ENCODE measurements around the gene INO80. TPM values are rescaled to one million over a fixed set of nuclear protein-coding genes. Genes with fewer than 3 reads are reported as not detected.

INO80 gene
- total and polyA plus RNA-seq, 2 donors (not counting 3 experiments of a cell fraction or from before 2014, with no cell fraction given), result 5.7 to 29.1 TPM

DNA sequence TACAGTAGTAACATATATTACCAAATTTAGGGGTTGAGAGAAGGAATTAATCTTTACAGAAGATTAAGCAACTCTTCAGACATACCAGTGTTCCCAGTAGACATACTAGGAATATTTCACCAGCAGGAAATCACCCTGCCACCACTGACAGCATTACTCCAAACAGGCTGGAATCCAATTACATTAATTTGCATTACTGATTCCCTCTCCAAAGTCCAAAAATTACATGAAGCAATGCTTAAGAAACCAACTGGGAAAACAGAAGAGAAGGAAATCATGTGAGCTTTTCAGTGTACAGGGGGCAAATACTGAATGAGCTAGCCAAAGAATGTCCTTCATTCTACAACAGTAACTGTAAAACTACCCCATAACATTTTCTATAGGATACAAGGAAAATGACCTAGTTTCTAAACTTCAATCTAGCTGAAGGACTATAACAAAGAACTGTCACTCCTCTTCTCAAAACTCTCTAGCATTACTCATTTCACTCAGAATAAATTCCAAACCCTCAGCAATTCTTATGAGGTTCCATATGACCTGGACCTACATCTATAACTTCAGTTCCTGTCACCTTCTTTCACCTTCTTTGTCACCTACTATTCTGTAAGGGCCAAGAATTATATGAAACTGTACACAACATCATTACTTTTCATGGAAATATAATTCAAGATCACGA, 72.7 kb downstream of the INO80 start:
- FAIRE-seq (no peak), DNase-seq (ENCODE audit: low read depth, low spot score) (peak; percentile 11)
- peaks cover 2% of the 10 kb centered on the region for H3K79me2 ChIP-seq (ENCODE audit: control insufficient read depth, insufficient read depth, low read length)
- TF ChIP-seq FOS (IDR thresholded peaks at IDR 0.05; ENCODE audit: borderline replicate concordance, insufficient read depth, low read length), result no peak
- no peak for TF ChIP-seq POLR2AphosphoS5 (IDR thresholded peaks at IDR 0.05; ENCODE audit: insufficient read depth, low read depth, low read length)
- no peak for TF ChIP-seq JUN (IDR thresholded peaks at IDR 0.05; ENCODE audit: borderline replicate concordance, insufficient read depth, insufficient read length, low read depth)
- no peaks in the 10 kb centered on the region for H4K20me1 ChIP-seq (replicated peaks; ENCODE audit: control insufficient read depth, extremely low read depth, insufficient read depth, low read length)
- no peak overlapping the region for H2AFZ ChIP-seq (ENCODE audit: low read depth, low read length)
- no peaks in the 10 kb centered on the region for H3K4me1 ChIP-seq (ENCODE audit: control insufficient read depth, extremely low read depth, insufficient read depth, low read length)
- intact Hi-C loops (cut with micrococcal nuclease) (no loop called here), dilution Hi-C loops (cut with MboI; ENCODE audit: extremely low pct_ligation_motif_present, low sequenced_read_pairs) (no loop called here)
- CTCF ChIA-PET, result interaction anchor here (1.1 to 1.4 kb wide), 3 partner anchors 9 to 140 kb away, joined by 3 to 4 read pairs (median 4); no protein-coding TSS in a partner anchor
- no peak overlapping the region for H3K27ac ChIP-seq (ENCODE audit: insufficient read depth, low read depth, low read length)
- H3K27me3 ChIP-seq (ENCODE audit: control insufficient read depth in 2 of 2, insufficient read depth in 2 of 2, low read length in 2 of 2), result no peaks in the 10 kb centered on the region
- no peaks in the 10 kb centered on the region for H3K9me3 ChIP-seq (replicated peaks; ENCODE audit: control insufficient read depth, insufficient read depth, low read length)
- H3K4me3 ChIP-seq (replicated peaks in 1 of 3; ENCODE audit: insufficient read depth in 1 of 3, low read depth in 1 of 3, low read length in 3 of 3), result no peak overlapping the region
- POLR2A ChIA-PET, result no interaction called here
- BruUV-seq (replicated peaks), result no TSS peak
- H3K9ac ChIP-seq (replicated peaks; ENCODE audit: extremely low read depth, insufficient read depth, low read length), result no peak overlapping the region
- H3K9me1 ChIP-seq (replicated peaks; ENCODE audit: control insufficient read depth, extremely low read depth, insufficient read depth, low read length), result no peaks in the 10 kb centered on the region
- H3K36me3 ChIP-seq (ENCODE audit: control insufficient read depth in 2 of 2, extremely low read depth in 1 of 2, insufficient read depth in 2 of 2, low read length in 2 of 2), result peaks cover 11 to 20% of the 10 kb centered on the region in 2 experiments
- no peak overlapping the region for H3K4me2 ChIP-seq (ENCODE audit: insufficient read depth, low read length)

DNA sequence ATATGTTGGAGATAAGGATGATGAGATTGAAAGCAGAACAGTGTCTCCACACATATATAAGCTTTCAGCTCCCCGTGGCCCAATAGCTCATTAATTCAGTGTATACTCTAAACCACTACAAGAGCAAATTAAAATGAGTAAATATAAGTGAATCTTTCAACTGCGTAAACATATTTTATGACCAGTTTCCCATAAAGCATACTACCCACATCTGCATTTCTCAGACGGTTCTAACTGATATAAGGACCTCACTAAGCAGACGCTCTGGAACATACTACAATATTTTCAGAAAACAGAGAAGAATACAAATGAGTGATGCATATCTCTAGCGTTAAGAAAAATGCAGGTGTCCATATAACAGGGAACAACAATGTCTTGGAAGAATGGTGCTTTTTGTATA, 73.2 kb downstream of the INO80 start:
- no peaks in the 10 kb centered on the region for H3K9me1 ChIP-seq (replicated peaks; ENCODE audit: control insufficient read depth, extremely low read depth, insufficient read depth, low read length)
- CTCF ChIA-PET, result interaction anchor here (1.1 to 1.4 kb wide), 3 partner anchors 9 to 139 kb away, joined by 3 to 4 read pairs (median 4); no protein-coding TSS in a partner anchor
- no peak for TF ChIP-seq JUN (IDR thresholded peaks at IDR 0.05; ENCODE audit: borderline replicate concordance, insufficient read depth, insufficient read length, low read depth)
- no peak for TF ChIP-seq POLR2A (IDR thresholded peaks at IDR 0.05; ENCODE audit: low read depth, low read length)
- TF ChIP-seq FOS (IDR thresholded peaks at IDR 0.05; ENCODE audit: borderline replicate concordance, insufficient read depth, low read length), result no peak
- TF ChIP-seq, protein P1, sequence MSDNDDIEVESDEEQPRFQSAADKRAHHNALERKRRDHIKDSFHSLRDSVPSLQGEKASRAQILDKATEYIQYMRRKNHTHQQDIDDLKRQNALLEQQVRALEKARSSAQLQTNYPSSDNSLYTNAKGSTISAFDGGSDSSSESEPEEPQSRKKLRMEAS (IDR thresholded peaks at IDR 0.05; ENCODE audit: insufficient read depth, insufficient read length), result no peak
- no peak for TF ChIP-seq POLR2AphosphoS5 (IDR thresholded peaks at IDR 0.05; ENCODE audit: insufficient read depth, low read depth, low read length)
- TF ChIP-seq, protein P2, sequence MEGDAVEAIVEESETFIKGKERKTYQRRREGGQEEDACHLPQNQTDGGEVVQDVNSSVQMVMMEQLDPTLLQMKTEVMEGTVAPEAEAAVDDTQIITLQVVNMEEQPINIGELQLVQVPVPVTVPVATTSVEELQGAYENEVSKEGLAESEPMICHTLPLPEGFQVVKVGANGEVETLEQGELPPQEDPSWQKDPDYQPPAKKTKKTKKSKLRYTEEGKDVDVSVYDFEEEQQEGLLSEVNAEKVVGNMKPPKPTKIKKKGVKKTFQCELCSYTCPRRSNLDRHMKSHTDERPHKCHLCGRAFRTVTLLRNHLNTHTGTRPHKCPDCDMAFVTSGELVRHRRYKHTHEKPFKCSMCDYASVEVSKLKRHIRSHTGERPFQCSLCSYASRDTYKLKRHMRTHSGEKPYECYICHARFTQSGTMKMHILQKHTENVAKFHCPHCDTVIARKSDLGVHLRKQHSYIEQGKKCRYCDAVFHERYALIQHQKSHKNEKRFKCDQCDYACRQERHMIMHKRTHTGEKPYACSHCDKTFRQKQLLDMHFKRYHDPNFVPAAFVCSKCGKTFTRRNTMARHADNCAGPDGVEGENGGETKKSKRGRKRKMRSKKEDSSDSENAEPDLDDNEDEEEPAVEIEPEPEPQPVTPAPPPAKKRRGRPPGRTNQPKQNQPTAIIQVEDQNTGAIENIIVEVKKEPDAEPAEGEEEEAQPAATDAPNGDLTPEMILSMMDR (IDR thresholded peaks at IDR 0.05; ENCODE audit: extremely low read depth in 1 of 2, insufficient read depth in 1 of 2, low read depth in 1 of 2, low read length in 2 of 2), result no peak
- TF ChIP-seq GATA2 (IDR thresholded peaks at IDR 0.05; ENCODE audit: insufficient read depth, insufficient read length, low read depth, low read length), result no peak
- TF ChIP-seq MYC (IDR thresholded peaks at IDR 0.05; ENCODE audit: low read depth, low read length), result no peak
- no peak for TF ChIP-seq EZH2 (IDR thresholded peaks at IDR 0.05; ENCODE audit: borderline replicate concordance, low read depth, low read length, severe bottlenecking)
- no peak overlapping the region for H3K4me2 ChIP-seq (ENCODE audit: insufficient read depth, low read length)
- no peaks in the 10 kb centered on the region for H3K4me1 ChIP-seq (ENCODE audit: control insufficient read depth, extremely low read depth, insufficient read depth, low read length)
- dilution Hi-C loops (cut with MboI; ENCODE audit: extremely low pct_ligation_motif_present, low sequenced_read_pairs) (no loop called here), intact Hi-C loops (cut with micrococcal nuclease) (no loop called here)
- H3K36me3 ChIP-seq (ENCODE audit: control insufficient read depth in 2 of 2, extremely low read depth in 1 of 2, insufficient read depth in 2 of 2, low read length in 2 of 2), result peaks cover 11 to 21% of the 10 kb centered on the region in 2 experiments
- H3K9ac ChIP-seq (replicated peaks; ENCODE audit: extremely low read depth, insufficient read depth, low read length), result no peak overlapping the region
- BruUV-seq (replicated peaks), result no TSS peak
- DNase-seq (ENCODE audit: low read depth, low spot score), result no peak
- no peaks in the 10 kb centered on the region for H3K27me3 ChIP-seq (ENCODE audit: control insufficient read depth in 2 of 2, insufficient read depth in 2 of 2, low read length in 2 of 2)
- POLR2A ChIA-PET, result interaction anchor here (0.6 kb wide), 1 partner anchor 24 kb away, joined by 3 read pairs; no protein-coding TSS in a partner anchor
- no peak overlapping the region for H3K4me3 ChIP-seq (replicated peaks in 1 of 3; ENCODE audit: insufficient read depth in 1 of 3, low read depth in 1 of 3, low read length in 3 of 3)
- no peak overlapping the region for H2AFZ ChIP-seq (ENCODE audit: low read depth, low read length)
- no peaks in the 10 kb centered on the region for H4K20me1 ChIP-seq (replicated peaks; ENCODE audit: control insufficient read depth, extremely low read depth, insufficient read depth, low read length)
- peaks cover 2% of the 10 kb centered on the region for H3K79me2 ChIP-seq (ENCODE audit: control insufficient read depth, insufficient read depth, low read length)
- H3K27ac ChIP-seq (ENCODE audit: insufficient read depth, low read depth, low read length), result no peak overlapping the region
- no peak for FAIRE-seq
- H3K9me3 ChIP-seq (replicated peaks; ENCODE audit: control insufficient read depth, insufficient read depth, low read length), result no peaks in the 10 kb centered on the region

Data from endothelial cell of umbilical vein (primary cell).